ENCODE measurements around the gene SPEG. TPM values are rescaled to one million over a fixed set of nuclear protein-coding genes. Genes with fewer than 3 reads are reported as not detected.
A peak's percentile ranks its signal among the peaks of the same experiment; 100 is the strongest.

Gene SPEG
- total RNA-seq, 1 donor from 2014 or later, result 76.6 TPM

DNA sequence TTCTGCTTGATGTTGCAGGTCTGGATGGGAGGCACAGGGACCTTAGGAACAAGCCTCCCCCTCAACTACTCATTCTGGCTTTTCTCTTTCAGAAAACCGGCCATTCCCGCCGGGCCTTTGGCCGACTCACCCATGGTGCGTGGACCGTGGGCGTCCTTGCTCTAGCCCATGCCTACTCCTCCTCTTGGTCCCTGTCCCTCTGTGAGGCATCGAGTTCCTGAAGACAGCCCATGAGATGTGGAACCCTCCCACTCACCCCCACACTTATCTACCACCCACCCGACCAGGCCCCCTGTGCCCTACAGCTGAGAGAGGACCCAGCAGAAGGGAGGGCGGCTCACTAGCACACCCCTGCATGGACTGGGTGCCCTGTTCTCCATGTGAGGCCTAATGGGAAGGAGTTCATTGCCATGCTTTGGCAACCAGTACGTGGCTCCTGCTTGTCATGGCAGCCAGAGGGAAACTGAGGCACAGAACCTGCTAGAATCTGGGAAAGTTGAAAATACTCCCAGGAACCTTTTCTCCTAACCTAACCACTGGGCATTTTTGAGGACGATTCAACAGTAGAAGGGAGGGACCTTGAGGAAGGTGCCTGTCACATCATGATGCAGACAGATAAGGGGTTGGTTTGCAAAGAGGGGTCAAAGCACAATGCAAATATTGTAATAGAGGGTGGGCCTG, 8.5 kb downstream of the SPEG start:
- no peak for DNase-seq (ENCODE audit: low spot score)

DNA sequence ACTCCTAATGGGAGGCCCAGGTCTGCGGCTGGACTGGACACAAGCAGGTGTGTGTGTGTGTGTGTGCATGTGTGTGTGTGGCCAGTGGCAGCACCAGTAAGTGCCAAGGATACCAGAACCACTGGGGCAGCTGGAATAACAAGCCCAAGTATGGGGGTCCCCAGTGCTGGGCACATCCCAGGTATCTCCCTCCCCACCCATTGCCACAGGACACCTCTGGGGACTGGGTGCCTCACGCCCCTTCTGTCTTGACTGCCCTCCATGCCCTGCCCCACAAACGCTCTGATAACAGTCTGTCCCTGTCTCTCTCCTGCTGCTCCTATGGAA, 9.0 kb downstream of the SPEG start:
- DNase-seq (ENCODE audit: low spot score), result no peak

DNA sequence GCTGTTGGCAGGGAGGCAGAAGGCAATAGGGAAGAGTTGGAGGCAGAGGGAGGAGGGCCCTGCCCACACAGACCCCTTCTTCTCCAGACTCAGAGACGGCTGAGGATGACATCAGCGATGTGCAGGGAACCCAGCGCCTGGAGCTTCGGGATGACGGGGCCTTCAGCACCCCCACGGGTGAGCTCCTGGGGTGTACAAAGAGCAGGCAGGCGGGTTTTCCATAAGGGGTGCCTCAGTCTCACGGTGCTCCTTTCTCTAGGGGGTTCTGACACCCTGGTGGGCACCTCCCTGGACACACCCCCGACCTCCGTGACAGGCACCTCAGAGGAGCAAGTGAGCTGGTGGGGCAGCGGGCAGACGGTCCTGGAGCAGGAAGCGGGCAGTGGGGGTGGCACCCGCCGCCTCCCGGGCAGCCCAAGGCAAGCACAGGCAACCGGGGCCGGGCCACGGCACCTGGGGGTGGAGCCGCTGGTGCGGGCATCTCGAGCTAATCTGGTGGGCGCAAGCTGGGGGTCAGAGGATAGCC, 10.0 kb downstream of the SPEG start:
- DNase-seq (ENCODE audit: low spot score), result no peak

DNA sequence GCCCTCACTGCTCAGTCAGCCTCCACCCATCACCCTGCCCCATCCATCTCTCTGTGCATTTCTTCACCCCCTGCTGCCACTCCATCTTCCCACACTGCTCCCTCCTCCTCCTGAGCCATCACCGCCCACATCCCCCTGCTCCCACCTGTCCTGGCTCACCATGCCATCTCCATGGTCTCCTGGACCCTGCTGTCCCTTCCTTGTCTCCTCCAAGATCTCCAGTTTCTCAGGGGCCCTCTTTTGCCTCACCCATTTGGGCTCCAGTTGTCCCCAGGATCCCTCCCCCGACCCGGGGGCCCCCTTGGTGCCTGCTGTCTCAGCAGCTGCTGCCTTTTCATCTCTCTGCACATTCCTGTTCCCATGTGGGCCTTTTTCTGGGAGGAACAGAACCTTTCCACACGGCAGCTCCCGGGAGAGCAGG, 10.6 kb downstream of the SPEG start:
- no peak for DNase-seq (ENCODE audit: low spot score)

DNA sequence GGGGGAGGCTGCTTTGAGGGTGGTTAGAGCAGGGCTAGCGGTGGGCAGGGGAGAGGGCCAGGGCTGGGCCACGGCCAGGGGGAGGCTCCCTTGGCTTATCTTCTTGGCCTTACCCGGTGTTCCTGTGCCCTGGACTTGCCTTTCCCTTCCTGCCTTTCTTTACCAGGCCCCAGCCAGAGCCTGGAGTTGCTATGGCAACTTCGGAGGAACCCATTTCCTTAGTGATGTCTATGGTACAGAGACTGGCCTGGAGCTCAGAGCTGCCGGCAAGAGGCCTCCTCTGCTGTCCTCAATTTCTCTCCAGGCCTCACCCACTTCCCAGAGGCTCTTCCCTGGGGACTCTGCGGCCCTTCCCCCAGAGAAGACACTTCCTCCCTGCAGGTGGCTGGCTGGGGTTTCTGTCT, 11.5 kb downstream of the SPEG start:
- no peak for DNase-seq (ENCODE audit: low spot score)

DNA sequence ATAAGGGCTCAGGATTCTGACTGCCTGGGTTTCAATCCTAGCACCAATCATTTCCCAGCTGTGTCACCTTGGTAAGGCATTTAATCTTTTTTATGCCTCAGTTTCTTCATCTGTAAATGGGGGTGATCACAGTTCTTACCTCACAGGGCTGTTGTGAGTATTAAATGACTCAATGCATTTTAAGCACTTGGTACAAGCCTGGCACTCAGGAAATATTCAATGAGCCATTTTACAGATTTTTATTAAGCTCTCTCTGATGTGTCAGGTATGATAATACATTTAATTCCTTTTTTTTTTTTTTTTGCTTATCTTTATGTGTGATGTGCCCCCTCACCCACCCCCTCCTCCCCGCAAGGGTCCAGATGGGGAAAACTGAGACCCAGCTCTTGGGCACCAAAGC, 12.0 kb downstream of the SPEG start:
- no peak for DNase-seq (ENCODE audit: low spot score)

DNA sequence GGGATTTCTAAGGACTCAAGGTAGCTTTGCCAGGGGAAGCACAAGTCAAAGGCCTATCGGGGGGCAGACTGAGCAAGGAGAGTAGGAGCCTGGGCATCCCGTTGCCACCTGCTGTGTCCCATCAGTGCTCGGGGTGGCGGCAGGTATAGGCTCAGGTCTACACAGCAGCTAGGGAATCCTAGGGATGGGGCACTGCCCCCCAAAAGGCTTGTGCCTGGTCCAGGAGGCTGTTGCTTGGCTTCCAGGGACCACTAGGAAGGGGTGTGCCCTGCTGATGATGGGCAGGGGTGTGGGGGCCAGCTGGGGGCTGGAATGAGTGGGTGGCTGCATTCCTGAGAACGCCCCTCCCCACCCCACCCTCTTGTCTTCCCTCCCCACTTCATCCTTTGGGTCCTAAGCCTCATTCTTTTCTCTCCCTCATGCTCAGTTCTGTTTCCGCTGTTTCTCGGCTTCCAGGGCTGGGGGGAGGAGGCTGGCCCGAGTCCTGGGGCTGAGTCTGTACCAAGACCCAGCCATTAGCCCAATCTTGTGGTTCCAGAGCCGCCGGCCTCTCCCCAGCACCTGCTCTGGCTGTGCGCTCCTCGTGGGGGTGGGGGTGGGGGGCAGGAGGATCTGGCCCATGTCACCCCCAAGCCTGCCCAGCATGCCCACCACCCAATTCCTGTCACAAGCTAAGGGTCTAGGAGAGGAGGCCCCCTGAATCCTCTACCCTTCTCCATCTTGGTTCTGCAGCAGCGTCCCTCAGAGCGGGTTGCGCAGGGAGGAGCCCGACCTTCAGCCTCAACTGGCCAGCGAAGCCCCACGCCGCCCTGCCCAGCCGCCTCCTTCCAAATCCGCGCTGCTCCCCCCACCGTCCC, 12.8 kb downstream of the SPEG start:
- DNase-seq (ENCODE audit: low spot score), result no peak

DNA sequence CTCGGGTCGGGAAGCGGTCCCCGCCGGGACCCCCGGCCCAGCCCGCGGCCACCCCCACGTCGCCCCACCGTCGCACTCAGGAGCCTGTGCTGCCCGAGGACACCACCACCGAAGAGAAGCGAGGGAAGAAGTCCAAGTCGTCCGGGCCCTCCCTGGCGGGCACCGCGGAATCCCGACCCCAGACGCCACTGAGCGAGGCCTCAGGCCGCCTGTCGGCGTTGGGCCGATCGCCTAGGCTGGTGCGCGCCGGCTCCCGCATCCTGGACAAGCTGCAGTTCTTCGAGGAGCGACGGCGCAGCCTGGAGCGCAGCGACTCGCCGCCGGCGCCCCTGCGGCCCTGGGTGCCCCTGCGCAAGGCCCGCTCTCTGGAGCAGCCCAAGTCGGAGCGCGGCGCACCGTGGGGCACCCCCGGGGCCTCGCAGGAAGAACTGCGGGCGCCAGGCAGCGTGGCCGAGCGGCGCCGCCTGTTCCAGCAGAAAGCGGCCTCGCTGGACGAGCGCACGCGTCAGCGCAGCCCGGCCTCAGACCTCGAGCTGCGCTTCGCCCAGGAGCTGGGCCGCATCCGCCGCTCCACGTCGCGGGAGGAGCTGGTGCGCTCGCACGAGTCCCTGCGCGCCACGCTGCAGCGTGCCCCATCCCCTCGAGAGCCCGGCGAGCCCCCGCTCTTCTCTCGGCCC, 13.6 kb downstream of the SPEG start:
- no peak for DNase-seq (ENCODE audit: low spot score)

DNA sequence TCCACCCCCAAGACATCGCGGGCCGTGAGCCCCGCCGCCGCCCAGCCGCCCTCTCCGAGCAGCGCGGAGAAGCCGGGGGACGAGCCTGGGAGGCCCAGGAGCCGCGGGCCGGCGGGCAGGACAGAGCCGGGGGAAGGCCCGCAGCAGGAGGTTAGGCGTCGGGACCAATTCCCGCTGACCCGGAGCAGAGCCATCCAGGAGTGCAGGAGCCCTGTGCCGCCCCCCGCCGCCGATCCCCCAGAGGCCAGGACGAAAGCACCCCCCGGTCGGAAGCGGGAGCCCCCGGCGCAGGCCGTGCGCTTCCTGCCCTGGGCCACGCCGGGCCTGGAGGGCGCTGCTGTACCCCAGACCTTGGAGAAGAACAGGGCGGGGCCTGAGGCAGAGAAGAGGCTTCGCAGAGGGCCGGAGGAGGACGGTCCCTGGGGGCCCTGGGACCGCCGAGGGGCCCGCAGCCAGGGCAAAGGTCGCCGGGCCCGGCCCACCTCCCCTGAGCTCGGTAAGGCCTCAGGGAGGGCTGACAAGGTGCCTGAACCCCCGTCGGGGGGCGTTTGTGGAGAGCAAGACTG, 14.2 kb downstream of the SPEG start:
- DNase-seq (ENCODE audit: low spot score), result no peak

DNA sequence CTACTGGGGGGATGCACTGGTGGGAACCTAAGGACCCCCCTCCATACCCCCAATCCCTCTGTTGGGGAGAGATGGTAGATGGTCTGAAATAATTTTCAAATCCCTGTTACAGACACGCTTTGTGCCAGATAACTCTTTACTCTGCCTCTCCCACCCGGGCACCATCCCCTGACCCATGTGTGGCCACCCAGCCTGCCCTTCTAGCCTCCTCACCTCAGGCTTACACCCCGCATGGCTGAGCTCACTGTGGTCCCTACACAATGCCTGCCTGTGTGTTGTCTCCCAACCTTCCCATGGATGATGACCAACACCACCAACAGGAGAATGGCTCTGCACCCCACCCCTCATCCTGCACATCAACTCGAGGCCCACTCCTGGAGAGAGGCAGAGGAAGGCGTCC, 15.0 kb downstream of the SPEG start:
- DNase-seq (ENCODE audit: low spot score), result no peak

DNA sequence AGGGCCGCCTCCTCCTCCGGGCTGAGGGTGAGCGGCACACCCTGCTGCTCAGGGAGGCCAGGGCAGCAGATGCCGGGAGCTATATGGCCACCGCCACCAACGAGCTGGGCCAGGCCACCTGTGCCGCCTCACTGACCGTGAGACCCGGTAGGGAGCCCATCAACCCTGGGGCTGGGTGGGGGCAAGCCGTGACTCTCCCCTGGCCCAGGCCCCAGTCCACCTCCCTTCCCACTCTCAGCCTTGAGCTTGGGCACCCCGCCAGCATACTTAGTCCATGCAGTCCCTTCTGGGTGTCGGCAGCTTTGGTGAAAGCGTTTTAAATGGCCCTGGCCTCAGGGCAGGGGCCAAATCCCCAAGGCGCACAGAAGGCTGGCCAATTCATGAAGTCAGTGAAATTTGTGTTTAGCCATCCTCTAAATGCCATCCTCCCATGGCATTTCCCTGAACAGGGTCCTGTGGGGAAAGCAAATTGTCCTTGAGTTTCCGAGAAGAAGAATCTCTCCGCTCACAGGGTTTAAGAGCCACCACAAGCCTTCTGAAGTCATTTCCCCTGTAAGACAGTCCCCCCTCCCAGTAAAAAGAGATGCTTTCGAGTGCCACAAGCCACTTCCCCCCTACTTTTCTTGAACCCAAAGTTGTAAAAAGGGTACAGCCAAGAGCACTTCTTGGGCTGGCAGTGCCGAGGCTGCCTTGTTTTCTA, 17.2 kb downstream of the SPEG start:
- peak; percentile 75 for DNase-seq (ENCODE audit: low spot score)

DNA sequence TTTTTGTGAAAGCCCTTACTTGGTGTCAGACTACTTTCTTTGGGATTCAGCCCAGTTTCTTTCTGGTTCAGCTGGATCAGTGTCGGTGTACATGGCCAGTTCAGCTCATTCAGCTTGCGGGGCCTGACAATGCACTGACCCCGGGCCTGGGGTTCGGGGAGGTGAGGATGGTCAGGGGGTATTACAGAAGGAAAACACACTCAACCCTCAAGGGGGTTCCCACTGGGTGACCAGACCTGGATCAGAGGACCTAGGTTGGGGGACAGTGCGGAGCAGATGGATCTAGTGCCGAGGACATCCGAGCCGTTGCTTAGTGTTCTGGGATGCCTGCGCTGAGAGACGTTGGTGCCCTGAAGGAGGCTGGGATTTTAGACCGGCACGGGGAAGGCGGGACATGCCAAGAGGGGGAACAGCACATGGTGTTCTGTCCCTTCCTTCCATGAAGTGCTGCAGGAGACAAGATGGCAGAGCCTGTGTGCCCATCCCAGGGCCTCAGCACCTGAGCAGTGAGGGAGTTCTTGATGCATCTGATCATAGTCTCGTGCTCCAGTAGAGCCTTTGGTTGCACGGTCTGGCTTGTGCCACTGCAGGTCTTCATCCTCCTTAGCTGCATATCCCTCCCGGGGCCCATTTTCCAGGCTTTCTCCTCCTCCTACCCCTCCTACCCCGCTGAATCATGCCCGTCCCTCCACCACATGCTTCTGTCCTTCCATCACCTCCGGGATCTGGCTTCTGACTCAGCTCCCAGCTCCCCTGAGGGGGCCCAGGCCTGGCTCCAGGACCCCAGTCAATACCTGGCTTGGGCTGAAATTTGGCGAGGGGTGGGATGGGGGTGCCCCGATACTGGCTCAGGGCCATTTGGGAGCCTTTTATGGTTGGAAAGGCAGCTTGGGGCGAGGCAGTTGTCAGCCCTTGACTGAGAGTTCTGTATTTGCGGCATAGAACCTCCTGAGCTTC, 18.0 kb downstream of the SPEG start:
- DNase-seq (ENCODE audit: low spot score), result peak; percentile 77

DNA sequence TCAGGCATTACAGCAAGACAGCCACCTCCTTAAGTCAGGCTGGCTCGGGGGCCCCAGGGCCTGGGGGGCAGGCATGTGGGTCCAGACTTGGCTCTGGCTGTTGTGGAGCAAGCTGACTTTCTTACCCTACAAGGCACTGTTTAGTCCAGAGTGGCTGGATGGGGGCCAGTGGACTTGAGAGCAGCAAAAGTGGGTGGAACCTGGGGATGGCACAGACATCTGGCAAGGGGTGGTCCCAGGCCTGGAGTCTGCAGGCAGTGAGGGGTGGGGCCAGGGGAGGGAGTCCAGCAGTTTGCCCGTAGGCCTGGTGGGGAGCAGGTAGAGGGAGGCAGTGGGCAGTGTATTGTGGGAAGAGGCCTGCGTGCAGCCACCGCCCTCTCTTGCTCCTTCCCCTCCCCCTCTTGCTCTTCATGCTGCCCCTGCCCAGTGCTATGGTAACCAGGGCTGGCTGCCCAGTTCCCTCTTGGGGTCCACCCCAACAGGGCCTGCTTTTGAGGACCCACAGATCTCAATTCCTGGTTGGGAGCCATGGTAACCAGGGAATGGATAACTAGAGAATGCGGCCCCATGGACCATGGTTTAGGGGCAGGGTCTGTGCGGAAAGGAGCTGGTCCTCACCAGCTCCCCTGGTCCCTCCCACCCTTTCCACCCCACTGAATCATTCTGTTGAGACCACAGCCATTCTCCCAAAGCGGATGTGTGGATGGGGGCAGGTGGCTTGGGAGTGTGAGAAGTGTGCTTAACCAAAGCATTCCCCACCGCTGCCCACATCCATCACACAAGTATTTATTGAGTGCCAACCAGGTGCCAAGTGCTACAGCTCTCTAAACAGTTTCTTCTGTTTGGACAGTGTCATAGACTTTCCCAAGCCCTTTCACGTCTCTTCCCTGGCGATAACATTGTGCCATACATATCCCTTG, 19.3 kb downstream of the SPEG start:
- DNase-seq (ENCODE audit: low spot score), result peak; percentile 88

DNA sequence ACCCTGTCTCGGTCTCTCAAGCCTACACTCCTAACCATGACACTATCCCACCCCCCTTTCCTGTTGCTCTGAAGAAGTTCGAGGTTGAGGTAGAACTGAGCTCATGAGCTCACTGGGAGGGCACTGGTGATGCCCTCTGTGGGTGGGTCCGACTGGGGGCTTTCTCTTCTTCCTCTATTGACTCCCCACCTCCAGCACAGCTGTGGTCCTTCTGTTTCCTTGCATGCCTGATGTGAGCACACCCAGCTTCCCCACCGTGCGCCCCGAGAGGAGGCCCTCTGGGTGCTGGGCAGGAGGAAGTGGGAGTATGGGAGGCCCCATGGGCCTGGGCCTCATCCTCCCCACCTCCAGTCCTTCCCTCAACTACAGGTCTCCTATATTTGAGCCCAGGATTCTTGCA, 20.9 kb downstream of the SPEG start:
- no peak for DNase-seq (ENCODE audit: low spot score)

DNA sequence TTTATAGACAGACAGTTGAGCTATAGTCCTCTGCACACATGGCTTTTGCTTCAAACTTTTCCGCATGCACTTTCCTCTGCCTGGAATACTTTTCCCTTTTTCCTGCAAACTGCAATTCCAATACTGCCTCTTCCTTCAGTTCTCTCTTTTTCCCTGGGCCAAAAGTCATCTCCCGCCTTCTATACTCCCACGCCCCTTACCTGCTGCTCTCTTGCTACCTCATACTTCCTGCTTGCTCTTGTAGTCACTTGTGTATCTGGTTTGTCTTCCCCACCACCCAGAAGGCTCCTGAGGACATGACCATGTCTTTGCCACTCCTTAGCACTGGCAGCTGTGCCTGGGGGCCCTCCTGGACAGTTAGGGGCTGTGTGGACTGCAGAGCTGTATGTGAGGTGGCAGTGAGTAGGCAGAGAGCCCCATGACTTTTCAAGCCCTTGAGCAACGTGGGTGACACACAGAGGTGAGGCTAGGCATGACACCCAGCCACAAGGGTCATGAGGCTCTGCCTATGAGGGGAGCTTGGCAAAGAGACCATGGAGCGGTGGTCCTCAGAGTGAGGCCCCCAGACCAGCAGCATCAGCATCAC, 23.2 kb downstream of the SPEG start:
- no peak for DNase-seq (ENCODE audit: low spot score)

DNA sequence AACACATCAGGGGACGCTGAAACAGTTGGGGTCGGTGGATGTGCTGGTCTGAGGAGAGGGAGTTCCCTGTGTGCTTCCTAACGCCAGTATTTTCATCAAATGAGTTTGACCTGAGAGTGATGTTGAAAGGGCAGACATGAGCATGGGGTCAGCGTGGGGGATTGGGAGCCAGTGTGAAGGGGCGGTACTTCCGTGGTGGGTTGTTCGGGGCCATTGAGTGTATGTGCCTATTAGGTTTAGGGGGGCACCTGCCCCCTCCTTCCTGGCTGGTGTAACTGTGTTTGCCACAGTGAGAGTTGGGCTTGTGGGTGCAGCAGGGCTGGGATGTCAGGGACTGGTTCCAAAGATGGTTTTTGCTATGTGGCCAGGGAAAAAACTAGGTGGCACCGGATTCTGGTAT, 24.4 kb downstream of the SPEG start:
- DNase-seq (ENCODE audit: low spot score), result no peak

DNA sequence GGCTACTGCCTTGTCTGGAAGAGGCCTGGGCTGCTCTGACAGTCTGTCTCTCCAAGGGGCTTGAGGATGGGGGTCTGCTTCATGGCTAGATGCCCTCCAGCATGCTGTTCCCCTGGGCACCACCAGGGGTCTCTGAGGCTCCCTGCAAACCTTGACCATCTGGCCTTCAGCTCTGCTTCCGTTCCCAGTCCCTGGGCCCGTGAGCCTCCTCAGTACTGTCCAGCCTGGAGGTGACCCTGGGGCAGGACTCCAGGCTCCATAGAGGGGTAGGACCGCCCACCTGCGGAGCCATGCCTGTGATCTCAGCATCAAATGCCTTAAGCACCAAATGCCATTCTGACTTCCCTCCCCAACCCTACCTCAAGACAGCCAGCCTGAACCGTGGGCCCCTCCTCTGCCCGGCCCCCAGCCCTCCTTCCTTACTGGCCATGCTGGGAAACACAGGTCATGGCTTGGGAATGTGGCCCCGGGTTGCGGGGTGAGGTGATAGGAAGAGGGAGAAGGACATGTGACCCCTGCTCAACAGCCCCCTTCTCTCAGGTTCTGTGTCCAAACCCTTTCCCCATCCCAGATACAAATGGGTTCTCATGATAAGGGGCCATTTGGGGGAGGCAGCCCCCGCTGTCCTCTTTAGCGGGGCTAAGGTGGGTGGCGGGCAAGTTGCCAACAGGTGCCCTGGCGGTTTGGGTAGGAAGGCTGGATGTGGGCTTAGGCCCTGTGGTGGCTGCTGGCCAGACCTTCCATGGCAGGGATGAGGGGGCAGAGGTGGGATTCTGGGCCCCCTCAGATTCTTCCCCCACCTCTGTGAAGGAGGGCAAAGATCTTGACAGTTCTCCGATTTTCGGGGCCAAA, 25.0 kb downstream of the SPEG start:
- DNase-seq (ENCODE audit: low spot score), result no peak

DNA sequence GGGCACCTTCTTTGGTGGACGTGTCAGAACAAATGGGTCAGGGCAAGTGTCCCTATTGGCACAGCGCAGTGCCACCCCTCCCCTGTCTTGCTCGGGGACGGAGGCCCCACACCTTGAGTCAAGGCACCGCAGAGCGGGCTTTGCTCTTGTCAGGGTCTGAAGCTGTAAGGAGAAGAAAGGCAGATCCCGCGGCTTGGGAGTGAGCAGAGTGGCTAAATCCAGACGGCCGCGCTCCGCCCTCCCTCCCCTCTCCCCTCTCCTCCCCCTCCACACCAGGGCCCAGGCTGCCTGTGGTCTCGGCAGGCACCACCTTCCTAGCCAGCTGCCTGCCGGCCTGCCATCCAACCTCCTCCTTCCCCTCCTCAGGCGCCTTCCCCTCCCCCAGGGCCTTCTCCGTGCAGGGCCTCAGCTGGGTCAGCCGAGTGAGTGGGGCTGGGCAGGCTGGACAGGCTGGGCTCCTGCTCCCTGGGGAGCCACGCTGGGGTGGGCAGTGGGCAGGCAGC, 25.8 kb downstream of the SPEG start:
- peak; percentile 80 for DNase-seq (ENCODE audit: low spot score)
